ENCODE results near the gene WWC1.
"Not testable (repeated sequence)": the region's sequence is repeated elsewhere in the genome, so short reads cannot be mapped to it uniquely, and the experiment has no call there.

WWC1 gene

GRCh38 chr5:168420461-168420860 is 129.0 kb downstream of the WWC1 start:
- ATAC-seq (replicated peaks), result no peak
- DNase-seq, result no peak
- Mint-ChIP-seq H3K27me3 (peaks cover 0 to 5% of the 10 kb centered on the region in 2 donors), H3K27ac (no peak overlapping the region), H3K4me3 (no peak overlapping the region), H3K36me3 (no peaks in the 10 kb centered on the region), H3K4me1 (no peaks in the 10 kb centered on the region), H3K9me3 (no peaks in the 10 kb centered on the region)

GRCh38 chr5:168422431-168422830 is 131.0 kb downstream of the WWC1 start:
- H3K27ac Mint-ChIP-seq, result no peak overlapping the region
- no peaks in the 10 kb centered on the region for H3K36me3 Mint-ChIP-seq
- ATAC-seq (replicated peaks), result no peak

GRCh38 chr5:168423478-168423877 is 132.0 kb downstream of the WWC1 start:
- Mint-ChIP-seq H3K4me1 (no peaks in the 10 kb centered on the region), H3K9me3 (no peaks in the 10 kb centered on the region), H3K27ac (no peak overlapping the region), H3K36me3 (no peaks in the 10 kb centered on the region), H3K27me3 (peaks cover 0 to 5% of the 10 kb centered on the region in 2 donors), H3K4me3 (no peak overlapping the region)
- DNase-seq (no peak), ATAC-seq (replicated peaks) (no peak)

More at GRCh38 chr5:168422431-168422830, 131.0 kb downstream of the WWC1 start:
- Mint-ChIP-seq H3K27me3 (peaks cover 0 to 5% of the 10 kb centered on the region in 2 donors), H3K9me3 (no peaks in the 10 kb centered on the region), H3K4me1 (no peaks in the 10 kb centered on the region), H3K4me3 (no peak overlapping the region)
- no peak for DNase-seq

- H3K4me1 Mint-ChIP-seq, result no peaks in the 10 kb centered on the region
- DNase-seq (no peak), ATAC-seq (replicated peaks) (no peak)
- no peaks in the 10 kb centered on the region for H3K36me3 Mint-ChIP-seq
- H3K27me3 Mint-ChIP-seq, result peaks cover 0 to 5% of the 10 kb centered on the region in 2 donors
- H3K9me3 Mint-ChIP-seq, result no peaks in the 10 kb centered on the region
- H3K4me3 Mint-ChIP-seq, result no peak overlapping the region
- H3K27ac Mint-ChIP-seq, result no peak overlapping the region
These were observed 132.5 kb downstream of the WWC1 start for GRCh38 chr5:168423971-168424370.

- H3K4me1 Mint-ChIP-seq, result no peaks in the 10 kb centered on the region
- ATAC-seq (replicated peaks), result no peak
- no peak overlapping the region for H3K27ac Mint-ChIP-seq
- peaks cover 0 to 5% of the 10 kb centered on the region in 2 donors for H3K27me3 Mint-ChIP-seq
- no peak for DNase-seq
- no peaks in the 10 kb centered on the region for H3K9me3 Mint-ChIP-seq
- H3K36me3 Mint-ChIP-seq, result no peaks in the 10 kb centered on the region
- no peak overlapping the region for H3K4me3 Mint-ChIP-seq
These were observed 133.3 kb downstream of the WWC1 start for GRCh38 chr5:168424594-168425323.

GRCh38 chr5:168426007-168426863 is 134.8 kb downstream of the WWC1 start:
- H3K36me3 Mint-ChIP-seq, result no peaks in the 10 kb centered on the region
- H3K4me1 Mint-ChIP-seq, result no peaks in the 10 kb centered on the region
- ATAC-seq (replicated peaks), result no peak
- no peaks in the 10 kb centered on the region for H3K27me3 Mint-ChIP-seq
- no peaks in the 10 kb centered on the region for H3K9me3 Mint-ChIP-seq
- H3K4me3 Mint-ChIP-seq, result no peak overlapping the region
- H3K27ac Mint-ChIP-seq, result no peak overlapping the region
- no peak for DNase-seq

GRCh38 chr5:168426864-168427172 is 135.4 kb downstream of the WWC1 start:
- ATAC-seq (replicated peaks) (no peak), DNase-seq (no peak)
- H3K9me3 Mint-ChIP-seq, result no peaks in the 10 kb centered on the region
- H3K27ac Mint-ChIP-seq, result no peak overlapping the region
- H3K4me1 Mint-ChIP-seq, result no peaks in the 10 kb centered on the region
- H3K27me3 Mint-ChIP-seq, result no peaks in the 10 kb centered on the region
- H3K36me3 Mint-ChIP-seq, result no peaks in the 10 kb centered on the region
- no peak overlapping the region for H3K4me3 Mint-ChIP-seq

- Mint-ChIP-seq H3K36me3 (no peaks in the 10 kb centered on the region), H3K4me1 (no peaks in the 10 kb centered on the region), H3K27ac (no peak overlapping the region), H3K4me3 (no peak overlapping the region), H3K9me3 (no peaks in the 10 kb centered on the region), H3K27me3 (no peaks in the 10 kb centered on the region)
- DNase-seq (no peak), ATAC-seq (replicated peaks) (no peak)
These were observed 135.8 kb downstream of the WWC1 start for GRCh38 chr5:168427224-168427623.

GRCh38 chr5:168428552-168428951 is 137.1 kb downstream of the WWC1 start:
- Mint-ChIP-seq H3K27me3 (no peaks in the 10 kb centered on the region), H3K9me3 (no peaks in the 10 kb centered on the region), H3K4me3 (no peak overlapping the region), H3K27ac (no peak overlapping the region), H3K36me3 (no peaks in the 10 kb centered on the region), H3K4me1 (no peaks in the 10 kb centered on the region)
- DNase-seq (no peak), ATAC-seq (replicated peaks) (no peak)

GRCh38 chr5:168430296-168430695 is 138.9 kb downstream of the WWC1 start:
- no peak for DNase-seq
- Mint-ChIP-seq H3K36me3 (no peaks in the 10 kb centered on the region), H3K4me3 (no peak overlapping the region), H3K9me3 (no peaks in the 10 kb centered on the region), H3K4me1 (no peaks in the 10 kb centered on the region), H3K27me3 (no peaks in the 10 kb centered on the region), H3K27ac (no peak overlapping the region)
- no peak for ATAC-seq (replicated peaks)

GRCh38 chr5:168432903-168433302 is 141.5 kb downstream of the WWC1 start:
- no peak overlapping the region for H3K27ac Mint-ChIP-seq
- peak in 1 of 2 donors; percentile 41 for ATAC-seq (replicated peaks)
- no peak for DNase-seq
- no peaks in the 10 kb centered on the region for H3K36me3 Mint-ChIP-seq
- H3K4me1 Mint-ChIP-seq, result peaks cover 0 to 1% of the 10 kb centered on the region in 2 donors
- H3K27me3 Mint-ChIP-seq, result peaks cover 6 to 12% of the 10 kb centered on the region in 2 donors
- no peaks in the 10 kb centered on the region for H3K9me3 Mint-ChIP-seq
- H3K4me3 Mint-ChIP-seq, result no peak overlapping the region

GRCh38 chr5:168434001-168434400 is 142.6 kb downstream of the WWC1 start:
- Mint-ChIP-seq H3K4me1 (peaks cover 0 to 1% of the 10 kb centered on the region in 2 donors), H3K4me3 (no peak overlapping the region), H3K27ac (no peak overlapping the region), H3K27me3 (peaks cover 6 to 12% of the 10 kb centered on the region in 2 donors), H3K36me3 (no peaks in the 10 kb centered on the region), H3K9me3 (peaks cover 0 to 2% of the 10 kb centered on the region in 2 donors)
- DNase-seq, result no peak
- no peak for ATAC-seq (replicated peaks)

GRCh38 chr5:168434746-168435321 is 143.4 kb downstream of the WWC1 start:
- no peak overlapping the region for H3K27ac Mint-ChIP-seq
- no peaks in the 10 kb centered on the region for H3K36me3 Mint-ChIP-seq
- H3K4me1 Mint-ChIP-seq, result peaks cover 0 to 1% of the 10 kb centered on the region in 2 donors
- H3K9me3 Mint-ChIP-seq, result peaks cover 0 to 2% of the 10 kb centered on the region in 2 donors
- no peak for ATAC-seq (replicated peaks)
- no peak overlapping the region for H3K4me3 Mint-ChIP-seq
- no peak for DNase-seq
- H3K27me3 Mint-ChIP-seq, result peaks cover 6 to 12% of the 10 kb centered on the region in 2 donors

GRCh38 chr5:168435340-168435739 is 143.9 kb downstream of the WWC1 start:
- peaks cover 6 to 12% of the 10 kb centered on the region in 2 donors for H3K27me3 Mint-ChIP-seq
- not testable (repeated sequence) for ATAC-seq (replicated peaks); H3K9me3 Mint-ChIP-seq; H3K4me3 Mint-ChIP-seq; H3K4me1 Mint-ChIP-seq; H3K36me3 Mint-ChIP-seq; DNase-seq; H3K27ac Mint-ChIP-seq

- H3K4me1 Mint-ChIP-seq, result peaks cover 0 to 1% of the 10 kb centered on the region in 2 donors
- no peaks in the 10 kb centered on the region for H3K36me3 Mint-ChIP-seq
- no peak overlapping the region for H3K27ac Mint-ChIP-seq
- no peak for ATAC-seq (replicated peaks)
- no peak for DNase-seq
- peaks cover 0 to 2% of the 10 kb centered on the region in 2 donors for H3K9me3 Mint-ChIP-seq
- no peak overlapping the region for H3K4me3 Mint-ChIP-seq
- H3K27me3 Mint-ChIP-seq, result peaks cover 6 to 12% of the 10 kb centered on the region in 2 donors
These were observed 146.9 kb downstream of the WWC1 start for GRCh38 chr5:168438349-168438748.

Data from stimulated activated naive B cell treated with anti-CD40 and anti-IgM and Interleukin-4, amounts not matched to agents 10 μg/mL and 1 μg/mL and 100 μg/mL, for 72 hours (primary cell).